Mucosa of rectum (tissue), 2 donors: Measurements from ENCODE around the gene DOCK8.
"Not testable (repeated sequence)": the region's sequence is repeated elsewhere in the genome, so short reads cannot be mapped to it uniquely, and the experiment has no call there.

ENCODE experiments used
- H3K27ac ChIP-seq, 2 donors: one replicate each; pipeline ENCODE4 v1.7.0; 2013; ENCODE audit warnings: inconsistent platforms in 2 of 2, low read depth in 2 of 2, low read length in 2 of 2
- H3K27me3 ChIP-seq, 2 donors: one replicate each; pipeline ENCODE4 v1.7.0; 2013; ENCODE audit warnings: low read length in 2 of 2; ENCODE audit not compliant: control insufficient read depth in 2 of 2, insufficient read depth in 2 of 2
- H3K36me3 ChIP-seq, 2 donors: one replicate each; pipeline ENCODE4 v1.7.0; 2013; ENCODE audit warnings: low read length in 2 of 2; ENCODE audit not compliant: control insufficient read depth in 2 of 2, insufficient read depth in 2 of 2
- H3K4me1 ChIP-seq, 2 donors: one replicate each; pipeline ENCODE4 v1.7.0; 2013; ENCODE audit warnings: low read length in 2 of 2, mild to moderate bottlenecking in 1 of 2; ENCODE audit not compliant: control insufficient read depth in 2 of 2, insufficient read depth in 2 of 2
- H3K4me3 ChIP-seq, 2 donors: one replicate each; pipeline ENCODE4 v1.7.0; 2013; ENCODE audit warnings: low read length in 2 of 2
- H3K9ac ChIP-seq, 2 donors: one replicate each; pipeline ENCODE4 v1.7.0; 2013; ENCODE audit warnings: low read length in 2 of 2, low read depth in 1 of 2, mild to moderate bottlenecking in 1 of 2
- H3K9me3 ChIP-seq, 2 donors: one replicate each; pipeline ENCODE4 v1.7.0; 2013; ENCODE audit warnings: low read length in 2 of 2; ENCODE audit not compliant: control insufficient read depth in 2 of 2
- donor health status: healthy.
- donor health status: Normal muscosa, but diverticular disease.

The DOCK8 gene

GRCh38 chr9:213901-214300 lies 764 bp upstream of the DOCK8 start:
- Histone ChIP-seq H3K4me3 (peak overlapping the region; percentile 67 to 73), H3K27me3 (peaks cover 0 to 11% of the 10 kb centered on the region in 2 donors)
- not testable (repeated sequence) for H3K9ac ChIP-seq, H3K36me3 ChIP-seq, H3K4me1 ChIP-seq, H3K27ac ChIP-seq, H3K9me3 ChIP-seq

GRCh38 chr9:214351-214647 lies 366 bp upstream of the DOCK8 start:
- Histone ChIP-seq H3K9ac (peak overlapping the region; percentile 49 to 78), H3K4me1 (peaks cover 0 to 2% of the 10 kb centered on the region in 2 donors)

DNA sequence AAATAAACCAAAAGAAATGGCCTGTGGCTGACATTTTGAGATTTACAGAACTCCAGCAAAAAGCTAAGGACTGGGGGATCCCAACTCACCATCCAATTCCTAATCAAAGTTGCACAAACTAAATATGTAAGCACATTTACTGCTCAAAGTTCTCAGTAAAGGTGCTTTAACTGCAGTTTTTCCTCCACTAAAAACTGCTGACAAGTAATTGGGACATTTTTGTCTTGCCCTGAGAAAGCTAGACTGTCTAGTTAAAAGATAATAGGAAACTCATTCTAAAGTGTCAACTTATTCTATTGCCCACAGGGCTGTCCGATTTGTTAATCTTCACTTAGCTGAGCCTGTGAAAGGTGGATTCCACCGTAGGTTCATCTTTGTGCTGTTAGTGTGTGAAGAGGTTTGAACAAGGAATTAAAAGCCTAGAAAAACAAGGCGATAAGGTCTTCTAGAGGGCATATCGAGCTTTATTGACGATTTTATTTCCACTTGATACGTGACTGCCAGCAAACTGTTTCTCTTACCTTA lies 1.0 kb downstream of the DOCK8 start:
- H3K27me3 ChIP-seq, result peaks cover 0 to 11% of the 10 kb centered on the region in 2 donors
- H3K27ac ChIP-seq, result peak overlapping the region; percentile 81 to 87
- H3K36me3 ChIP-seq, result no peaks in the 10 kb centered on the region
- peaks cover 0 to 2% of the 10 kb centered on the region in 2 donors for H3K4me1 ChIP-seq
- peak overlapping the region; percentile 67 to 73 for H3K4me3 ChIP-seq
- H3K9me3 ChIP-seq, result no peaks in the 10 kb centered on the region
- H3K9ac ChIP-seq, result peak overlapping the region; percentile 49 to 78

More at GRCh38 chr9:214351-214647, 366 bp upstream of the DOCK8 start:
- Histone ChIP-seq H3K27me3 (peaks cover 0 to 11% of the 10 kb centered on the region in 2 donors), H3K27ac (peak overlapping the region; percentile 81 to 87), H3K4me3 (peak overlapping the region; percentile 67 to 73), H3K36me3 (no peaks in the 10 kb centered on the region), H3K9me3 (no peaks in the 10 kb centered on the region)

GRCh38 chr9:216866-217265 lies 2.2 kb downstream of the DOCK8 start:
- Histone ChIP-seq H3K4me3 (peak overlapping the region in 1 of 2 donors; percentile 73), H3K36me3 (no peaks in the 10 kb centered on the region), H3K4me1 (peaks cover 0 to 2% of the 10 kb centered on the region in 2 donors), H3K27me3 (peaks cover 0 to 11% of the 10 kb centered on the region in 2 donors), H3K9me3 (no peaks in the 10 kb centered on the region), H3K9ac (no peak overlapping the region), H3K27ac (no peak overlapping the region)

- H3K4me1 ChIP-seq, result peaks cover 0 to 2% of the 10 kb centered on the region in 2 donors
- H3K27me3 ChIP-seq, result peaks cover 0 to 11% of the 10 kb centered on the region in 2 donors
- no peaks in the 10 kb centered on the region for H3K9me3 ChIP-seq
- H3K4me3 ChIP-seq, result no peak overlapping the region
- no peak overlapping the region for H3K9ac ChIP-seq
- H3K27ac ChIP-seq, result no peak overlapping the region
- no peaks in the 10 kb centered on the region for H3K36me3 ChIP-seq
These were observed 3.3 kb downstream of the DOCK8 start for GRCh38 chr9:217950-218349.

DNA sequence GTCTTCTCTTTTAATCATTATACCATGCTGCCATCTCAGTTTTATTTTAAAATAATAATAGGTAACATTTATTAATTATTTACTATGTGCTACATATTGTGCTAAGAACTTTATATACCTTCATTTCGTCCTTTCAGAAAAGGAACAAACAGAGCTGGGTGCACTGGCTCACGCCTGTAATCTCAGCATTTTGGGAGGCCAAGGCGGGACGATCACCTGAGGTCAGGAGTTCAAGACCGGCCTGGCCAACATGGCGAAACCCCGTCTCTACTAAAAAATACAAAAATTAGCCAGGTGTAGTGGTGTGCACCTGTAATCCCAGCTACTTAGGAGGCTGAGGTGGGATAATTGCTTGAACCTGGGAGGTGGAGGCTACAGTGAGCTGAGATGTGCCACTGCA lies 4.4 kb downstream of the DOCK8 start:
- H3K4me3 ChIP-seq, H3K4me1 ChIP-seq, H3K36me3 ChIP-seq, H3K9ac ChIP-seq, H3K9me3 ChIP-seq, H3K27ac ChIP-seq: not testable (repeated sequence)
- H3K27me3 ChIP-seq, result peaks cover 0 to 11% of the 10 kb centered on the region in 2 donors

- H3K4me3 ChIP-seq, result no peak overlapping the region
These were observed 5.2 kb downstream of the DOCK8 start for GRCh38 chr9:219670-220365.

DNA sequence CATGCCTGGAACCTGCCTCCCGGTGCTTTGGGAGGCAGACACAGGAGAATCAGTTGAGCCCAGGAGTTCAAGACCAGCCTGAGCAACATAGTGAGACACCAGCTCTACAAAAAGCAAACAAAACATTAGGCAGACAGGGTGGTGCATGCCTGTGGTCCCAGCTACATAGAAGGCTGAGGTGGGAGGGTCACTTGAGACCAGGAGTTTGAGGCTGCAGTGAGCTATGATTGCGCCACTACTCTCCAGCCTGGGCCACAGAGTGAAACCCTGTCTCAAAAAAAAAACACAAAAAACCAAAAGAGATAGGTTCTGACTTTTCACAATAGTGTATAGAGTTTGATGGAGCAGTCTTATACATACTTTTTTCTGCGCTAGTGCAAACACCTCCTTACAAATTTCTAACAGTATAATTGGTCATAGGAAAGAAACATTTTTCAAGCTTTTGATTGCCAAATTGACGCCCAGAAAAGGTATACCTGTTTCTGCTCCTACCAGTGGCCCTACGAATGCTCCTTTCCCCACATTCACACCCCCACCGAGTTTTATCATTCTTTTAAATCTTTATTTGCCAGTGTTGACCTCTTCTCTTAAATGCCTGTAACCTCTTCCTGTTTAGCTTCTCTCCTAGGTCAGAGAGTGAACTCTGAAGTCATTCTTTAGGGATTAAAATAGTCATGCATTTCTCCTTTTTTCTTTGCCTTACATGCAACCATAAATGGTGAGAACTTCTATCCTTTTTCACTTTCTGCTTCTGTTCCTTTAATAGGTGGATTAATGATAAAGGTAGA lies 7.5 kb downstream of the DOCK8 start:
- Histone ChIP-seq H3K9ac (peak overlapping the region in 1 of 2 donors; percentile 9), H3K4me3 (no peak overlapping the region), H3K4me1 (peaks cover 0 to 4% of the 10 kb centered on the region in 2 donors), H3K9me3 (no peaks in the 10 kb centered on the region), H3K27ac (peak overlapping the region; percentile 21 to 46), H3K27me3 (no peaks in the 10 kb centered on the region), H3K36me3 (no peaks in the 10 kb centered on the region)

More at GRCh38 chr9:219670-220365, 5.2 kb downstream of the DOCK8 start:
- Histone ChIP-seq H3K9me3 (no peaks in the 10 kb centered on the region), H3K36me3 (no peaks in the 10 kb centered on the region), H3K27ac (no peak overlapping the region), H3K9ac (no peak overlapping the region), H3K27me3 (peaks cover 0 to 6% of the 10 kb centered on the region in 2 donors), H3K4me1 (no peaks in the 10 kb centered on the region)

DNA sequence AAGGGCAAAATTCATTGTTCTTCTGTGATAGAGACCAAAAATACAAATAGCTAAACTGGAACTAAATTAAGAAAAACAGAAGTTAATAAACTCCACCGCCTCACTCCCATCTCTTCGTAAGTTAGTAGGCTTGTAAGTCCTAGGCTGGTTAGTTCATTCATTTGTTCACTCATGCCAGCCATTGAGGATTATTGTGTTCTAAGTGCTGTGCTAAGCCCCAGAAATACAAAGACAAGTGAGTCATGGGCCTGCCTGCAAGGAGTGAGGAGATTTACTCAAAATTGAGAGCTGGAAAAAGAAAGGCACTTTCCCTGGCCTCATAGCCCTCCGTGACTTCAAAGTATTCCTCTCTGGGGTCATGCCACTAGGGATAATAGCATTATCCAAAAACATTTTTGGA lies 8.5 kb downstream of the DOCK8 start:
- no peaks in the 10 kb centered on the region for H3K36me3 ChIP-seq
- peak overlapping the region in 1 of 2 donors; percentile 21 for H3K27ac ChIP-seq
- no peak overlapping the region for H3K9ac ChIP-seq

DNA sequence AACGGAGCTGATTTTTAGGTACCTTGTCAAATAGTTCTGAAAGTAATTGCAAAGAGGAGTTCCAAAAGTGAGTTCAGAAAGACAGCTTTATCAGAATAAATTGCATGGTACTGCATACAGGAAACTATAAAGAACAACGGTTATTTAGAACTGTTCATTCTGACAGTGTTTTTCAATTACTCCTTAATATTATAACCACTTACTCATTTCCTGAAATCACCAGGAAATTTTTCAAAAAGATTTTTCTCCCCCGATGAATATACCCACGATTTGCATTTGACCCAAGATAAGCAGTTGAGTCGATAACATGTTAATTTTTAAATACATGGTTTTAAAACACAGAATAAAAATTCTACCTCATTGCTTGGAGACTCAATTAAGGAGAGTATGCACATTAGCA lies 9.4 kb downstream of the DOCK8 start:
- Histone ChIP-seq H3K27me3 (no peaks in the 10 kb centered on the region), H3K27ac (no peak overlapping the region), H3K36me3 (no peaks in the 10 kb centered on the region), H3K4me3 (peak overlapping the region in 1 of 2 donors; percentile 37), H3K4me1 (peaks cover 0 to 4% of the 10 kb centered on the region in 2 donors), H3K9ac (no peak overlapping the region), H3K9me3 (no peaks in the 10 kb centered on the region)

More for the DNA sequence above, 8.5 kb downstream of the DOCK8 start:
- H3K4me3 ChIP-seq, result no peak overlapping the region
- H3K27me3 ChIP-seq, result no peaks in the 10 kb centered on the region
- peaks cover 0 to 4% of the 10 kb centered on the region in 2 donors for H3K4me1 ChIP-seq
- no peaks in the 10 kb centered on the region for H3K9me3 ChIP-seq
